Keratinocyte (primary cell): ENCODE data around the gene EYS. TPM values are rescaled to one million over a fixed set of nuclear protein-coding genes. Genes with fewer than 3 reads are reported as not detected.
A peak's percentile ranks its signal among the peaks of the same experiment; 100 is the strongest.

Experiments
- DNase-seq: peaks from one replicate; pipeline ENCODE4 v3.0.0-alpha.2; 2011; ENCODE audit warnings: low read depth, missing footprints, low spot score
- FAIRE-seq: peaks from 2 replicates; lab custom pipeline; 2011; peaks lifted over from hg19 to GRCh38; lab: Jason Lieb, UNC
- H2AFZ ChIP-seq: 2 replicates; pipeline ENCODE4 v1.6.0; 2012; ENCODE audit warnings: low read length, control low read depth, inconsistent platforms; ENCODE audit not compliant: control insufficient read depth
- H3K27ac ChIP-seq: 2 replicates; pipeline ENCODE4 v1.5.1; 2011; ENCODE audit warnings: low read length; ENCODE audit not compliant: control insufficient read depth, insufficient read depth
- H3K27me3 ChIP-seq: 3 replicates; pipeline ENCODE4 v1.6.0; 2011; ENCODE audit warnings: low read length; ENCODE audit not compliant: control insufficient read depth, insufficient read depth; ENCODE audit errors: extremely low read depth
- H3K36me3 ChIP-seq, 2 experiments: 2 replicates in 1 of 2; 3 replicates in 1 of 2; pipeline ENCODE4 v1.5.1; 2011; ENCODE audit warnings: low read length in 2 of 2, mild to moderate bottlenecking in 1 of 2; ENCODE audit not compliant: control insufficient read depth in 2 of 2, insufficient read depth in 2 of 2; ENCODE audit errors: extremely low read depth in 1 of 2
- H3K4me1 ChIP-seq: 3 replicates; pipeline ENCODE4 v1.5.1; 2011; ENCODE audit warnings: low read length; ENCODE audit not compliant: control insufficient read depth, insufficient read depth; ENCODE audit errors: extremely low read depth
- H3K4me2 ChIP-seq: 3 replicates; pipeline ENCODE4 v1.6.0; 2011; ENCODE audit warnings: low read depth, low read length; ENCODE audit not compliant: control insufficient read depth, insufficient read depth; ENCODE audit errors: extremely low read depth
- H3K4me3 ChIP-seq, 3 experiments: fragments of 200-600 bp in 1 of 3; sonication (generic) in 1 of 3; 2 replicates in 2 of 3; 3 replicates in 1 of 3; pipeline ENCODE4 v1.5.1; 2011 to 2016; ENCODE audit warnings: low read length in 3 of 3, mild to moderate bottlenecking in 3 of 3, control low read depth in 2 of 3, inconsistent platforms in 1 of 3, low read depth in 1 of 3, mixed read lengths in 1 of 3, mixed run types in 1 of 3, moderate library complexity in 1 of 3; ENCODE audit not compliant: control insufficient read depth in 2 of 3, insufficient read depth in 2 of 3; ENCODE audit errors: extremely low read depth in 1 of 3
- H3K79me2 ChIP-seq: 2 replicates; pipeline ENCODE4 v1.6.0; 2012; ENCODE audit warnings: low read length; ENCODE audit not compliant: control insufficient read depth, insufficient read depth
- H3K9ac ChIP-seq: 3 replicates; pipeline ENCODE4 v1.6.0; 2011; ENCODE audit warnings: low read length; ENCODE audit not compliant: control insufficient read depth, insufficient read depth; ENCODE audit errors: extremely low read depth
- H3K9me1 ChIP-seq: 3 replicates; pipeline ENCODE4 v1.6.0; 2011; ENCODE audit warnings: low read length; ENCODE audit not compliant: control insufficient read depth, insufficient read depth; ENCODE audit errors: extremely low read depth
- H3K9me3 ChIP-seq: 2 replicates; pipeline ENCODE4 v1.5.1; 2012; ENCODE audit warnings: low read depth, low read length; ENCODE audit not compliant: control insufficient read depth
- H4K20me1 ChIP-seq: 3 replicates; pipeline ENCODE4 v1.6.0; 2011; ENCODE audit warnings: low read length; ENCODE audit not compliant: control insufficient read depth, insufficient read depth; ENCODE audit errors: extremely low read depth
- EZH2 ChIP-seq: IDR thresholded peaks from one replicate; pipeline ENCODE4 v1.6.1; 2012; ENCODE audit warnings: inconsistent platforms, mild to moderate bottlenecking, low read length, moderate library complexity
- dilution Hi-C: fragments of 300-500 bp; cut with MboI; formaldehyde crosslinking; loops from one replicate; pipeline ENCODE4 v1.7.0; 2020; ENCODE audit warnings: low sequenced_read_pairs; ENCODE audit not compliant: extremely low pct_ligation_motif_present
- polyA plus RNA-seq, 5 experiments: library from polyadenylated mRNA; depleted of rRNA in 3 of 5; stranded (reverse) in 3 of 5; stranded (forward) in 1 of 5; unstranded in 1 of 5; fragments of >200 nt; gene quantifications; 1 replicate in 1 of 5; 2 replicates in 3 of 5; 3 replicates in 1 of 5; pipeline versions ENCODE4 v1.2.1 to v1.2.3, GENCODE V29; 2011 to 2012; ENCODE audit warnings: missing spikeins in 2 of 5, low read depth in 1 of 5, low replicate concordance in 1 of 5
- TF ChIP-seq, protein P1 (sequence below), 3 experiments: IDR thresholded peaks in 1 of 3; conservative IDR thresholded peaks in 1 of 3; optimal IDR thresholded peaks in 1 of 3; 2 replicates in 2 of 3; 3 replicates in 1 of 3; pipeline versions ENCODE3 to v1.5.1; 2011; ENCODE audit warnings: low read length in 3 of 3, mild to moderate bottlenecking in 3 of 3, moderate library complexity in 2 of 3, control low read depth in 1 of 3, inconsistent platforms in 1 of 3; ENCODE audit not compliant: insufficient read depth in 2 of 3; ENCODE audit errors: extremely low read depth in 1 of 3

EYS gene
- polyA plus RNA-seq, 1 donor (not counting 4 experiments of a cell fraction or from before 2014, with no cell fraction given), result 0.34 TPM

DNA sequence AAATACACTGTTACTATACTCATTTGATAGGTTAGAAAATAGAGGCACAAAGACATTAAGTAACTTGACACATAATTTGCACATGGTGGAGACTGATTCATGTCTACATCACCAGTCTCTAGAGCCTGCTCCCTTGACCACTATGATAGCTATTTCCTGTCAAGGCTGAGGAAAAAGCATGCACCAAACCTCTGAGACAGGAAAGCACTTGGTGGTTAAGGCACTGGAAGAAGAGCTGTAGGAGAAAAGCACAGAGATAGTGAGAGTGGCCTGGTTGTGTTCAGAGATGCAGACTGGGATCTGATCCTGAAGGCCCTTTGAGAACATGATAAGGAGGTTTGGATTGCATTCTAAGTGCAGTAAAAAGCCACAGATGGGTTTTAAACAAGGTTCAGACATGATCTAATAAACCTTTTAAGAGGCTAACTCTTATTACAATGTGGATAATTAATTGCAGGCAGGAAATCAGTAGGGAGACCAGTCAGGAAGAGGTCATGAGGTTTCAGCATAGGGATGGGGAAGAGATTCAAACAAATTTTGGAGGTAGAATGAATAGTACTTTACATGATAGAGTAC is 1902.6 kb downstream of the EYS start:
- Histone ChIP-seq H2AFZ (no peak overlapping the region), H3K4me1 (peaks cover 34% of the 10 kb centered on the region), H3K9me3 (no peaks in the 10 kb centered on the region), H3K4me2 (peak overlapping the region; percentile 83), H3K27me3 (no peaks in the 10 kb centered on the region), H3K9ac (no peak overlapping the region), H3K36me3 (no peaks in the 10 kb centered on the region), H4K20me1 (no peaks in the 10 kb centered on the region), H3K4me3 (no peak overlapping the region), H3K79me2 (no peaks in the 10 kb centered on the region), H3K27ac (peak overlapping the region; percentile 92), H3K9me1 (no peaks in the 10 kb centered on the region)
- peak; percentile 23 for DNase-seq
- no peak for TF ChIP-seq EZH2
- TF ChIP-seq, protein P1, sequence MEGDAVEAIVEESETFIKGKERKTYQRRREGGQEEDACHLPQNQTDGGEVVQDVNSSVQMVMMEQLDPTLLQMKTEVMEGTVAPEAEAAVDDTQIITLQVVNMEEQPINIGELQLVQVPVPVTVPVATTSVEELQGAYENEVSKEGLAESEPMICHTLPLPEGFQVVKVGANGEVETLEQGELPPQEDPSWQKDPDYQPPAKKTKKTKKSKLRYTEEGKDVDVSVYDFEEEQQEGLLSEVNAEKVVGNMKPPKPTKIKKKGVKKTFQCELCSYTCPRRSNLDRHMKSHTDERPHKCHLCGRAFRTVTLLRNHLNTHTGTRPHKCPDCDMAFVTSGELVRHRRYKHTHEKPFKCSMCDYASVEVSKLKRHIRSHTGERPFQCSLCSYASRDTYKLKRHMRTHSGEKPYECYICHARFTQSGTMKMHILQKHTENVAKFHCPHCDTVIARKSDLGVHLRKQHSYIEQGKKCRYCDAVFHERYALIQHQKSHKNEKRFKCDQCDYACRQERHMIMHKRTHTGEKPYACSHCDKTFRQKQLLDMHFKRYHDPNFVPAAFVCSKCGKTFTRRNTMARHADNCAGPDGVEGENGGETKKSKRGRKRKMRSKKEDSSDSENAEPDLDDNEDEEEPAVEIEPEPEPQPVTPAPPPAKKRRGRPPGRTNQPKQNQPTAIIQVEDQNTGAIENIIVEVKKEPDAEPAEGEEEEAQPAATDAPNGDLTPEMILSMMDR (optimal IDR thresholded peaks at IDR 0.05 in 1 of 3, IDR thresholded peaks at IDR 0.05 in 1 of 3, conservative IDR thresholded peaks at IDR 0.05 in 1 of 3; ENCODE audit: extremely low read depth in 1 of 3, insufficient read depth in 2 of 3, low read length in 3 of 3), result no peak
- peak; percentile 96 for FAIRE-seq
- dilution Hi-C loops, result no loop called here

DNA sequence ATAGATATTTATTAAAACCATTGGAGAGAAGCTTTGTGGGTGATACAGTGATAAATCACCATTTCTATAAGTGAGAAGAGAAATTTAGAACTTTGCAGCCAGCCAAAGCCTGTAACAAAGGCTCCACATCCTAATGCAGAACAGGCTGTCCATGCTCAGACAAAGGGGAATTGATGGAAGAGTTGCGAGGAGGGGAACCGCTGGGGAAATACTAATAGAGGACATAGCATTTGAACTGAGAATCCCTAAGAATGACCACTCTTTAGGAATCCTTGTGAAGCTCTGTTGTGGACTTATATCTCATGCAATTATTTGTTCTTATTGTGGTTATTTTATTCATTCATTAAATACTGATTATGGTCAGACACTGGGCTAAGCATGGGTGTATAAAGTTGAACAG is 1903.7 kb downstream of the EYS start:
- Histone ChIP-seq H3K79me2 (no peaks in the 10 kb centered on the region), H2AFZ (no peak overlapping the region), H3K27me3 (no peaks in the 10 kb centered on the region), H3K27ac (no peak overlapping the region), H4K20me1 (no peaks in the 10 kb centered on the region), H3K36me3 (no peaks in the 10 kb centered on the region), H3K4me2 (no peak overlapping the region), H3K9me1 (no peaks in the 10 kb centered on the region), H3K9ac (no peak overlapping the region), H3K4me3 (no peak overlapping the region), H3K9me3 (no peaks in the 10 kb centered on the region), H3K4me1 (peaks cover 34% of the 10 kb centered on the region)
- TF ChIP-seq EZH2, result no peak
- TF ChIP-seq, protein P1 (optimal IDR thresholded peaks at IDR 0.05 in 1 of 3, IDR thresholded peaks at IDR 0.05 in 1 of 3, conservative IDR thresholded peaks at IDR 0.05 in 1 of 3; ENCODE audit: extremely low read depth in 1 of 3, insufficient read depth in 2 of 3, low read length in 3 of 3), result no peak
- dilution Hi-C loops, result no loop called here
- FAIRE-seq (no peak), DNase-seq (no peak)
